K562 (cell line): ENCODE results near the gene NUP133. TPM values are rescaled to one million over a fixed set of nuclear protein-coding genes. Genes with fewer than 3 reads are reported as not detected.
A peak's percentile ranks its signal among the peaks of the same experiment; 100 is the strongest.

Experiments
- BRCA1 ChIP-seq, 2 experiments: fragments of 450-650 bp in 1 of 2; sonication (generic) in 1 of 2; formaldehyde crosslinking in 1 of 2; IDR thresholded peaks; 2 replicates each; pipeline versions ENCODE4 v1.5.0 to v1.6.1; 2017 to 2020; ENCODE audit warnings: mild to moderate bottlenecking in 1 of 2, missing genetic modification reagents in 1 of 2
- BRF2 ChIP-seq: IDR thresholded peaks from 3 replicates; pipeline ENCODE4 v1.6.1; 2011; ENCODE audit warnings: borderline replicate concordance, mild to moderate bottlenecking; ENCODE audit not compliant: insufficient read length, insufficient read depth
- CBX3 ChIP-seq, 2 experiments: IDR thresholded peaks; 1 replicate in 1 of 2; 2 replicates in 1 of 2; pipeline ENCODE4 v1.6.1; 2012; ENCODE audit warnings: inconsistent platforms in 2 of 2, low read length in 2 of 2, borderline replicate concordance in 1 of 2, control low read depth in 1 of 2
- FOXK1 ChIP-seq: sonication (generic); formaldehyde crosslinking; IDR thresholded peaks from 2 replicates; pipeline ENCODE4 v1.8.0; 2022; ENCODE audit warnings: missing genetic modification reagents, mild to moderate bottlenecking, borderline replicate concordance
- FOXK2 ChIP-seq, 2 experiments: fragments of 450-650 bp; IDR thresholded peaks in 1 of 2; conservative IDR thresholded peaks in 1 of 2; 2 replicates each; pipeline ENCODE4 v1.6.1; 2016; ENCODE audit warnings: low read depth in 2 of 2, mild to moderate bottlenecking in 1 of 2
- MAZ ChIP-seq, 2 experiments: fragments of 450-650 bp in 1 of 2; sonication (generic) in 1 of 2; formaldehyde crosslinking; IDR thresholded peaks in 1 of 2; conservative IDR thresholded peaks in 1 of 2; 2 replicates each; pipeline versions ENCODE4 v1.4.0 to v1.5.0; 2020; ENCODE audit warnings: mild to moderate bottlenecking in 1 of 2, missing genetic modification reagents in 1 of 2
- SREBF1 ChIP-seq: fragments of 150-350 bp; IDR thresholded peaks from 2 replicates; pipeline ENCODE4 v1.6.1; 2014; ENCODE audit warnings: antibody characterized with exemption, low read depth, low read length, borderline replicate concordance
- SRSF1 ChIP-seq: fragments of 200-400 bp; formaldehyde crosslinking; IDR thresholded peaks from 2 replicates; pipeline ENCODE4 v1.6.1; 2017; ENCODE audit warnings: mild to moderate bottlenecking, low read depth, low read length, moderate library complexity
- TCF3 ChIP-seq: sonication (generic); formaldehyde crosslinking; IDR thresholded peaks from 2 replicates; pipeline ENCODE4 v1.4.0; 2020; ENCODE audit warnings: mild to moderate bottlenecking, missing genetic modification reagents
- ZBED1 ChIP-seq: IDR thresholded peaks from 2 replicates; pipeline ENCODE4 v1.6.1; 2014
- ZNF445 ChIP-seq: fragments of 250-450 bp; sonication (Bioruptor Pico); IDR thresholded peaks from 2 replicates; pipeline ENCODE4 v1.4.0; 2020; ENCODE audit warnings: low read depth, mild to moderate bottlenecking, moderate library complexity
- ZSCAN29 ChIP-seq: fragments of 450-650 bp; IDR thresholded peaks from 2 replicates; pipeline ENCODE4 v1.6.1; 2017
- polyA plus RNA-seq, 8 experiments: library from polyadenylated mRNA; depleted of rRNA in 4 of 8; stranded (reverse) in 5 of 8; unstranded in 3 of 8; fragments of >200 nt; fragmentation: Nextera tagmentation in 2 of 8; fragmentation: Illumina TruSeq in 1 of 8; extraction: Ambion mirVana in 2 of 8; extraction: Trizol in 1 of 8; gene quantifications; 2 replicates each; pipeline versions ENCODE4 v1.2.1 to v1.2.3, GENCODE V29; 2011 to 2014; ENCODE audit warnings: inconsistent platforms in 1 of 8, missing spikeins in 1 of 8
- total RNA-seq, 7 experiments: library from RNA; depleted of rRNA in 6 of 7; stranded (reverse); fragments of >200 nt in 6 of 7; fragmentation: Illumina TruSeq in 2 of 7; extraction: Trizol in 2 of 7; gene quantifications; 2 replicates each; pipeline versions ENCODE4 v1.2.1 to v1.2.3, GENCODE V29; 2011 to 2021; ENCODE audit warnings: low replicate concordance in 1 of 7
- TF ChIP-seq, protein P1 (sequence below): sonication (generic); formaldehyde crosslinking; IDR thresholded peaks from 2 replicates; pipeline ENCODE4 v1.8.0; 2022; ENCODE audit warnings: missing genetic modification reagents, mild to moderate bottlenecking, moderate library complexity, borderline replicate concordance
- TF ChIP-seq, protein P2 (sequence below): fragments of 450-650 bp; IDR thresholded peaks from 2 replicates; pipeline ENCODE4 v1.7.0; 2016; ENCODE audit warnings: borderline replicate concordance
- TF ChIP-seq, protein P3 (sequence below), 2 experiments: fragments of 450-650 bp in 1 of 2; IDR thresholded peaks; 2 replicates each; pipeline ENCODE4 v1.6.1; 2011 to 2017; ENCODE audit warnings: low read depth in 2 of 2, antibody characterized with exemption in 1 of 2, borderline replicate concordance in 1 of 2, low read length in 1 of 2, mild to moderate bottlenecking in 1 of 2, mixed read lengths in 1 of 2; ENCODE audit not compliant: control insufficient read depth in 1 of 2
- TF ChIP-seq, protein P4 (sequence below): sonication (generic); formaldehyde crosslinking; IDR thresholded peaks from 2 replicates; pipeline ENCODE4 v1.8.1; 2023; ENCODE audit warnings: mild to moderate bottlenecking, missing genetic modification reagents

NUP133 gene
- total and polyA plus RNA-seq, 9 of the 15 experiments (the other 6 are each of a cell fraction or from before 2014, with no cell fraction given) = 21.7 to 85.1 (median 61.3) TPM

GRCh38 chr1:229554886-229555621, 46.9 kb upstream of the NUP133 start (continued):
- peak; percentile 72 to 75; a peak in 3 of 4 replicates for TF ChIP-seq MAZ (CRISPR knock-in tag; conservative IDR thresholded peaks at IDR 0.05 in 1 of 2, IDR thresholded peaks at IDR 0.05 in 1 of 2)
- TF ChIP-seq, protein P1, sequence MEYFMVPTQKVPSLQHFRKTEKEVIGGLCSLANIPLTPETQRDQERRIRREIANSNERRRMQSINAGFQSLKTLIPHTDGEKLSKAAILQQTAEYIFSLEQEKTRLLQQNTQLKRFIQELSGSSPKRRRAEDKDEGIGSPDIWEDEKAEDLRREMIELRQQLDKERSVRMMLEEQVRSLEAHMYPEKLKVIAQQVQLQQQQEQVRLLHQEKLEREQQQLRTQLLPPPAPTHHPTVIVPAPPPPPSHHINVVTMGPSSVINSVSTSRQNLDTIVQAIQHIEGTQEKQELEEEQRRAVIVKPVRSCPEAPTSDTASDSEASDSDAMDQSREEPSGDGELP (CRISPR knock-in tag) = peak; percentile 95
- no peak for TF ChIP-seq SRSF1
- TF ChIP-seq ZBED1 = peak; percentile 90; the same call in 1 of the 2 replicates
- TF ChIP-seq FOXK1 = no peak
- TF ChIP-seq, protein P2, sequence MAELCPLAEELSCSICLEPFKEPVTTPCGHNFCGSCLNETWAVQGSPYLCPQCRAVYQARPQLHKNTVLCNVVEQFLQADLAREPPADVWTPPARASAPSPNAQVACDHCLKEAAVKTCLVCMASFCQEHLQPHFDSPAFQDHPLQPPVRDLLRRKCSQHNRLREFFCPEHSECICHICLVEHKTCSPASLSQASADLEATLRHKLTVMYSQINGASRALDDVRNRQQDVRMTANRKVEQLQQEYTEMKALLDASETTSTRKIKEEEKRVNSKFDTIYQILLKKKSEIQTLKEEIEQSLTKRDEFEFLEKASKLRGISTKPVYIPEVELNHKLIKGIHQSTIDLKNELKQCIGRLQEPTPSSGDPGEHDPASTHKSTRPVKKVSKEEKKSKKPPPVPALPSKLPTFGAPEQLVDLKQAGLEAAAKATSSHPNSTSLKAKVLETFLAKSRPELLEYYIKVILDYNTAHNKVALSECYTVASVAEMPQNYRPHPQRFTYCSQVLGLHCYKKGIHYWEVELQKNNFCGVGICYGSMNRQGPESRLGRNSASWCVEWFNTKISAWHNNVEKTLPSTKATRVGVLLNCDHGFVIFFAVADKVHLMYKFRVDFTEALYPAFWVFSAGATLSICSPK = no peak; the same call in 1 of the 2 replicates
- TF ChIP-seq CBX3 (IDR thresholded peaks at IDR 0.05; ENCODE audit: borderline replicate concordance in 1 of 2, low read length in 2 of 2) = peak in 1 of 2 experiments; percentile 90; a peak in 1 of 3 replicates
- TF ChIP-seq SREBF1 = no peak
- 0 out of 4 replicates have a peak, but pooled peaks of 1 of the 2 experiments have one; percentile 20 for TF ChIP-seq FOXK2 (conservative IDR thresholded peaks at IDR 0.05 in 1 of 2, IDR thresholded peaks at IDR 0.05 in 1 of 2; ENCODE audit: low read depth in 2 of 2)
- no peak for TF ChIP-seq BRCA1 (IDR thresholded peaks at IDR 0.05)
- no peak for TF ChIP-seq BRCA1 (CRISPR knock-in tag; IDR thresholded peaks at IDR 0.05)
- TF ChIP-seq TCF3 = peak; percentile 100
- no peak for TF ChIP-seq BRF2
- peak; percentile 45; the same call in 1 of the 2 replicates for TF ChIP-seq ZSCAN29
- TF ChIP-seq ZNF445 (CRISPR knock-in tag) = no peak
- TF ChIP-seq, protein P3, sequence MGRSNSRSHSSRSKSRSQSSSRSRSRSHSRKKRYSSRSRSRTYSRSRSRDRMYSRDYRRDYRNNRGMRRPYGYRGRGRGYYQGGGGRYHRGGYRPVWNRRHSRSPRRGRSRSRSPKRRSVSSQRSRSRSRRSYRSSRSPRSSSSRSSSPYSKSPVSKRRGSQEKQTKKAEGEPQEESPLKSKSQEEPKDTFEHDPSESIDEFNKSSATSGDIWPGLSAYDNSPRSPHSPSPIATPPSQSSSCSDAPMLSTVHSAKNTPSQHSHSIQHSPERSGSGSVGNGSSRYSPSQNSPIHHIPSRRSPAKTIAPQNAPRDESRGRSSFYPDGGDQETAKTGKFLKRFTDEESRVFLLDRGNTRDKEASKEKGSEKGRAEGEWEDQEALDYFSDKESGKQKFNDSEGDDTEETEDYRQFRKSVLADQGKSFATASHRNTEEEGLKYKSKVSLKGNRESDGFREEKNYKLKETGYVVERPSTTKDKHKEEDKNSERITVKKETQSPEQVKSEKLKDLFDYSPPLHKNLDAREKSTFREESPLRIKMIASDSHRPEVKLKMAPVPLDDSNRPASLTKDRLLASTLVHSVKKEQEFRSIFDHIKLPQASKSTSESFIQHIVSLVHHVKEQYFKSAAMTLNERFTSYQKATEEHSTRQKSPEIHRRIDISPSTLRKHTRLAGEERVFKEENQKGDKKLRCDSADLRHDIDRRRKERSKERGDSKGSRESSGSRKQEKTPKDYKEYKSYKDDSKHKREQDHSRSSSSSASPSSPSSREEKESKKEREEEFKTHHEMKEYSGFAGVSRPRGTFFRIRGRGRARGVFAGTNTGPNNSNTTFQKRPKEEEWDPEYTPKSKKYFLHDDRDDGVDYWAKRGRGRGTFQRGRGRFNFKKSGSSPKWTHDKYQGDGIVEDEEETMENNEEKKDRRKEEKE (IDR thresholded peaks at IDR 0.05; ENCODE audit: borderline replicate concordance in 1 of 2, control insufficient read depth in 1 of 2, low read depth in 2 of 2, low read length in 1 of 2) = no peak
- TF ChIP-seq, protein P4, sequence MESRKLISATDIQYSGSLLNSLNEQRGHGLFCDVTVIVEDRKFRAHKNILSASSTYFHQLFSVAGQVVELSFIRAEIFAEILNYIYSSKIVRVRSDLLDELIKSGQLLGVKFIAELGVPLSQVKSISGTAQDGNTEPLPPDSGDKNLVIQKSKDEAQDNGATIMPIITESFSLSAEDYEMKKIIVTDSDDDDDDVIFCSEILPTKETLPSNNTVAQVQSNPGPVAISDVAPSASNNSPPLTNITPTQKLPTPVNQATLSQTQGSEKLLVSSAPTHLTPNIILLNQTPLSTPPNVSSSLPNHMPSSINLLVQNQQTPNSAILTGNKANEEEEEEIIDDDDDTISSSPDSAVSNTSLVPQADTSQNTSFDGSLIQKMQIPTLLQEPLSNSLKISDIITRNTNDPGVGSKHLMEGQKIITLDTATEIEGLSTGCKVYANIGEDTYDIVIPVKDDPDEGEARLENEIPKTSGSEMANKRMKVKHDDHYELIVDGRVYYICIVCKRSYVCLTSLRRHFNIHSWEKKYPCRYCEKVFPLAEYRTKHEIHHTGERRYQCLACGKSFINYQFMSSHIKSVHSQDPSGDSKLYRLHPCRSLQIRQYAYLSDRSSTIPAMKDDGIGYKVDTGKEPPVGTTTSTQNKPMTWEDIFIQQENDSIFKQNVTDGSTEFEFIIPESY (CRISPR knock-in tag) = peak; percentile 73
